GM12891 (cell line): ENCODE measurements around the gene TMEM236.

Experiments
- POLR2A ChIP-seq: IDR thresholded peaks from 2 replicates; pipeline ENCODE4 v1.6.1; 2011; ENCODE audit warnings: low read depth, low read length, control low read depth
- TAF1 ChIP-seq: IDR thresholded peaks from 2 replicates; pipeline ENCODE4 v1.6.1; 2011; ENCODE audit warnings: low read depth, low read length, control low read depth

GRCh38 chr10:17820943-17821342, 68.9 kb downstream of the TMEM236 start:
- no peak for TF ChIP-seq POLR2A
- TF ChIP-seq TAF1: no peak
